PFSK-1 (cell line): ENCODE measurements around the gene MAP3K9.

Source experiments
- FOXP2 ChIP-seq: optimal IDR thresholded peaks from 2 replicates; pipeline ENCODE3; 2011; ENCODE audit warnings: borderline replicate concordance, control low read depth, inconsistent platforms; ENCODE audit not compliant: insufficient read depth; ENCODE audit errors: extremely low read length, extremely low read depth
- POLR2AphosphoS5 ChIP-seq: IDR thresholded peaks from 2 replicates; pipeline ENCODE4 v1.6.1; 2012; ENCODE audit warnings: low read depth, mild to moderate bottlenecking, control low read depth, low read length, moderate library complexity
- REST ChIP-seq, 2 experiments: IDR thresholded peaks; 2 replicates each; pipeline versions ENCODE4 v1.6.1 to v1.8.0; 2011 to 2012; ENCODE audit warnings: low read depth in 2 of 2, low read length in 2 of 2, control low read depth in 1 of 2, inconsistent platforms in 1 of 2, mild to moderate bottlenecking in 1 of 2, moderate library complexity in 1 of 2; ENCODE audit not compliant: insufficient read depth in 1 of 2
- SIN3A ChIP-seq: IDR thresholded peaks from 2 replicates; pipeline ENCODE4 v1.6.1; 2012; ENCODE audit warnings: mild to moderate bottlenecking, low read length, moderate library complexity, borderline replicate concordance; ENCODE audit not compliant: insufficient read depth
- TAF1 ChIP-seq: IDR thresholded peaks from 2 replicates; pipeline ENCODE4 v1.6.1; 2012; ENCODE audit warnings: low read length, control low read depth, borderline replicate concordance; ENCODE audit not compliant: insufficient read depth

The MAP3K9 gene

DNA sequence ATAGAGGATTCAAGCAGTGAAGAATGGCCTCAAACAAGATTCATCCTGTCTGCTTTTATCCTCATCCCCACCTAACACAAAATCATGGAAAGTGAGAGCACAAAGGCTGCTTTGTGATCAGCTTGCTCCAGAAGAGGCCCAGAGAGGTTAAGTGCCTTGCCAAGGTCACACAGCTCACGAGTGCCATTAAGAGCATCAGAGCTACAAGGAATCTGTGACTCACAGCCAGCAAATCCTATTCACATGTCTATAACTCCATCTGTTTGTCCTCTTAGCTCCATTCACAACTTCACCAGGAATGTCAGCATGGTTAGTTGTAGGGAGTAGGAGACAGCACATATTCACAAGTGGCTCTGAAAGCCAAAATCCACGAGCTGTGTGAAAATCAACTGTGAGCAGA, 87.8 kb downstream of the MAP3K9 start:
- TF ChIP-seq SIN3A (no peak), REST (IDR thresholded peaks at IDR 0.05; ENCODE audit: insufficient read depth in 1 of 2, low read depth in 2 of 2, low read length in 2 of 2) (no peak), FOXP2 (no peak), POLR2AphosphoS5 (no peak), TAF1 (no peak)

- no peak for TF ChIP-seq TAF1
- no peak for TF ChIP-seq POLR2AphosphoS5
- no peak for TF ChIP-seq REST (IDR thresholded peaks at IDR 0.05; ENCODE audit: insufficient read depth in 1 of 2, low read depth in 2 of 2, low read length in 2 of 2)
- TF ChIP-seq SIN3A: no peak
Observed at GRCh38 chr14:70718383-70719118, 90.8 kb downstream of the MAP3K9 start.

- TF ChIP-seq FOXP2 (no peak), REST (IDR thresholded peaks at IDR 0.05; ENCODE audit: insufficient read depth in 1 of 2, low read depth in 2 of 2, low read length in 2 of 2) (no peak), POLR2AphosphoS5 (no peak), SIN3A (no peak), TAF1 (no peak)
Observed at GRCh38 chr14:70716958-70717357, 92.4 kb downstream of the MAP3K9 start.

GRCh38 chr14:70716483-70716882, 92.8 kb downstream of the MAP3K9 start:
- TF ChIP-seq FOXP2 (no peak), POLR2AphosphoS5 (no peak), SIN3A (no peak), REST (IDR thresholded peaks at IDR 0.05; ENCODE audit: insufficient read depth in 1 of 2, low read depth in 2 of 2, low read length in 2 of 2) (no peak), TAF1 (no peak)

DNA sequence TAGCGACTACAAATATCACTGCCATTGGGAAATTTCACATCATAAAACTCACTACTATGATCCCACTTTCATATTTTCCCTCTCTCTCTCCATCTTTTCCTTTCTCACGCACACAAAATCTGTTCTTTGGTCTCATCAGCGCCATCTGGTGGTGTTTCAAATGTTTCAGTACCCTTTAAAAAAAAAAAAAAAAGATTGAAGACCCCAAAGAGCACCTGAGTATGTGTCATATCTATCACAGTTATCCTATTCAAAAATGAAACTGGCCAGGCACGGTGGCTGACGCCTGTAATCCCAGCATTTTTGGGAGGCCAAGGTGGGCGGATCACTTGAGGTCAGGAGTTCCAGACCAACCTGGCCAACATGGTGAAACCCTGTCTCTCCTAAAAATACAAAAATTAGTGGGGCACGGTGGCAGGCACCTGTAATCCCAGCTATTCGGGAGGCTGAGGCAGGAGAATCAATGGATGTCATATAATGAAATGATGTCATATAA, 95.2 kb downstream of the MAP3K9 start:
- TF ChIP-seq FOXP2: no peak
- no peak for TF ChIP-seq TAF1
- no peak for TF ChIP-seq SIN3A
- TF ChIP-seq POLR2AphosphoS5: no peak
- no peak for TF ChIP-seq REST (IDR thresholded peaks at IDR 0.05; ENCODE audit: insufficient read depth in 1 of 2, low read depth in 2 of 2, low read length in 2 of 2)
